ENCODE measurements around the gene ANKRD33. TPM values are rescaled to one million over a fixed set of nuclear protein-coding genes. Genes with fewer than 3 reads are reported as not detected.

The ANKRD33 gene
- total and polyA plus RNA-seq, 2 donors = 0.02 TPM; not detected in 1

GRCh38 chr12:51904951-51905470 lies 17.1 kb downstream of the ANKRD33 start:
- no peak for DNase-seq (ENCODE audit: low read depth in 6 of 9, low spot score in 9 of 9)

GRCh38 chr12:51905471-51906429 lies 17.8 kb downstream of the ANKRD33 start:
- no peak overlapping the region for H3K4me3 ChIP-seq (ENCODE audit: low read length in 2 of 2)
- H3K4me1 ChIP-seq (ENCODE audit: control insufficient read depth in 2 of 2, insufficient read depth in 2 of 2, low read length in 2 of 2) = peaks cover 0 to 9% of the 10 kb centered on the region in 2 donors
- H3K9me3 ChIP-seq (ENCODE audit: control insufficient read depth in 2 of 2, insufficient read depth in 1 of 2, low read length in 1 of 2) = no peaks in the 10 kb centered on the region
- peak overlapping the region; percentile 45 to 71 for H3K27ac ChIP-seq (ENCODE audit: low read depth in 1 of 2, low read length in 1 of 2)
- H3K36me3 ChIP-seq (ENCODE audit: control insufficient read depth in 2 of 2, insufficient read depth in 2 of 2, low read length in 1 of 2) = no peaks in the 10 kb centered on the region
- H3K27me3 ChIP-seq (ENCODE audit: control insufficient read depth in 2 of 2, insufficient read depth in 1 of 2, low read length in 1 of 2) = peaks cover 29 to 50% of the 10 kb centered on the region in 2 donors
- 91% methylated on average over 18 of the region's 18 CpGs for WGBS
- DNase-seq (ENCODE audit: low read depth in 6 of 9, low spot score in 9 of 9) = no peak

More at GRCh38 chr12:51904951-51905470, 17.1 kb downstream of the ANKRD33 start:
- Histone ChIP-seq H3K36me3 (ENCODE audit: control insufficient read depth in 2 of 2, insufficient read depth in 2 of 2, low read length in 1 of 2) (no peaks in the 10 kb centered on the region), H3K27me3 (ENCODE audit: control insufficient read depth in 2 of 2, insufficient read depth in 1 of 2, low read length in 1 of 2) (peaks cover 29 to 43% of the 10 kb centered on the region in 2 donors), H3K4me3 (ENCODE audit: low read length in 2 of 2) (no peak overlapping the region), H3K27ac (ENCODE audit: low read depth in 1 of 2, low read length in 1 of 2) (peak overlapping the region; percentile 38 to 43), H3K9me3 (ENCODE audit: control insufficient read depth in 2 of 2, insufficient read depth in 1 of 2, low read length in 1 of 2) (no peaks in the 10 kb centered on the region), H3K4me1 (ENCODE audit: control insufficient read depth in 2 of 2, insufficient read depth in 2 of 2, low read length in 2 of 2) (peaks cover 0 to 9% of the 10 kb centered on the region in 2 donors)

- Histone ChIP-seq H3K36me3 (ENCODE audit: control insufficient read depth in 2 of 2, insufficient read depth in 2 of 2, low read length in 1 of 2) (no peaks in the 10 kb centered on the region), H3K27me3 (ENCODE audit: control insufficient read depth in 2 of 2, insufficient read depth in 1 of 2, low read length in 1 of 2) (peaks cover 29 to 54% of the 10 kb centered on the region in 2 donors), H3K4me3 (ENCODE audit: low read length in 2 of 2) (no peak overlapping the region), H3K4me1 (ENCODE audit: control insufficient read depth in 2 of 2, insufficient read depth in 2 of 2, low read length in 2 of 2) (peaks cover 0 to 9% of the 10 kb centered on the region in 2 donors), H3K27ac (ENCODE audit: low read depth in 1 of 2, low read length in 1 of 2) (peak overlapping the region; percentile 23 to 71), H3K9me3 (ENCODE audit: control insufficient read depth in 2 of 2, insufficient read depth in 1 of 2, low read length in 1 of 2) (no peaks in the 10 kb centered on the region)
- DNase-seq (ENCODE audit: low read depth in 6 of 9, low spot score in 9 of 9) = no peak
- 44% methylated on average over 23 of the region's 23 CpGs for WGBS
Measured at GRCh38 chr12:51906430-51907082, 18.7 kb downstream of the ANKRD33 start.

GRCh38 chr12:51907083-51907855 lies 19.4 kb downstream of the ANKRD33 start, which contains the start of gene ACVRL1:
TSS of gene ACVRL1 (plus strand) at chr12:51907504. CDS start at chr12:51912475, 4,971 bp downstream.
- no peaks in the 10 kb centered on the region for H3K9me3 ChIP-seq (ENCODE audit: control insufficient read depth in 2 of 2, insufficient read depth in 1 of 2, low read length in 1 of 2)
- peak within 1 kb of the TSS; percentile 16 to 22 for H3K4me3 ChIP-seq (ENCODE audit: low read length in 2 of 2)
- H3K4me1 ChIP-seq (ENCODE audit: control insufficient read depth in 2 of 2, insufficient read depth in 2 of 2, low read length in 2 of 2) = peaks cover 0 to 9% of the 10 kb centered on the region in 2 donors
- DNase-seq (ENCODE audit: low read depth in 6 of 9, low spot score in 9 of 9) = no peak
- 17% methylated on average over 74 of the region's 74 CpGs for WGBS
- no peaks in the 10 kb centered on the region for H3K36me3 ChIP-seq (ENCODE audit: control insufficient read depth in 2 of 2, insufficient read depth in 2 of 2, low read length in 1 of 2)
- H3K27ac ChIP-seq (ENCODE audit: low read depth in 1 of 2, low read length in 1 of 2) = peak within 1 kb of the TSS; percentile 23 to 71
- H3K27me3 ChIP-seq (ENCODE audit: control insufficient read depth in 2 of 2, insufficient read depth in 1 of 2, low read length in 1 of 2) = peaks cover 29 to 54% of the 10 kb centered on the region in 2 donors

GRCh38 chr12:51907856-51908425 lies 20.0 kb downstream of the ANKRD33 start:
- 94% methylated on average over 7 of the region's 7 CpGs for WGBS
- DNase-seq (ENCODE audit: low read depth in 6 of 9, low spot score in 9 of 9) = no peak

GRCh38 chr12:51908876-51909592 lies 21.1 kb downstream of the ANKRD33 start:
- H3K27me3 ChIP-seq (ENCODE audit: control insufficient read depth in 2 of 2, insufficient read depth in 1 of 2, low read length in 1 of 2) = peaks cover 29 to 54% of the 10 kb centered on the region in 2 donors
- no peak overlapping the region for H3K27ac ChIP-seq (ENCODE audit: low read depth in 1 of 2, low read length in 1 of 2)
- DNase-seq (ENCODE audit: low read depth in 6 of 9, low spot score in 9 of 9) = no peak
- no peak overlapping the region for H3K4me3 ChIP-seq (ENCODE audit: low read length in 2 of 2)
- H3K9me3 ChIP-seq (ENCODE audit: control insufficient read depth in 2 of 2, insufficient read depth in 1 of 2, low read length in 1 of 2) = no peaks in the 10 kb centered on the region
- WGBS = 93% methylated on average over 9 of the region's 9 CpGs
- H3K36me3 ChIP-seq (ENCODE audit: control insufficient read depth in 2 of 2, insufficient read depth in 2 of 2, low read length in 1 of 2) = no peaks in the 10 kb centered on the region
- peaks cover 0 to 9% of the 10 kb centered on the region in 2 donors for H3K4me1 ChIP-seq (ENCODE audit: control insufficient read depth in 2 of 2, insufficient read depth in 2 of 2, low read length in 2 of 2)

More at GRCh38 chr12:51907856-51908425, 20.0 kb downstream of the ANKRD33 start:
- Histone ChIP-seq H3K27me3 (ENCODE audit: control insufficient read depth in 2 of 2, insufficient read depth in 1 of 2, low read length in 1 of 2) (peaks cover 29 to 54% of the 10 kb centered on the region in 2 donors), H3K4me3 (ENCODE audit: low read length in 2 of 2) (peak overlapping the region in 1 of 2 donors; percentile 16), H3K36me3 (ENCODE audit: control insufficient read depth in 2 of 2, insufficient read depth in 2 of 2, low read length in 1 of 2) (no peaks in the 10 kb centered on the region), H3K27ac (ENCODE audit: low read depth in 1 of 2, low read length in 1 of 2) (no peak overlapping the region), H3K9me3 (ENCODE audit: control insufficient read depth in 2 of 2, insufficient read depth in 1 of 2, low read length in 1 of 2) (no peaks in the 10 kb centered on the region), H3K4me1 (ENCODE audit: control insufficient read depth in 2 of 2, insufficient read depth in 2 of 2, low read length in 2 of 2) (peaks cover 0 to 9% of the 10 kb centered on the region in 2 donors)

GRCh38 chr12:51910168-51910567 lies 22.3 kb downstream of the ANKRD33 start:
- Histone ChIP-seq H3K27me3 (ENCODE audit: control insufficient read depth in 2 of 2, insufficient read depth in 1 of 2, low read length in 1 of 2) (peaks cover 27 to 54% of the 10 kb centered on the region in 2 donors), H3K4me1 (ENCODE audit: control insufficient read depth in 2 of 2, insufficient read depth in 2 of 2, low read length in 2 of 2) (peaks cover 0 to 9% of the 10 kb centered on the region in 2 donors), H3K4me3 (ENCODE audit: low read length in 2 of 2) (no peak overlapping the region), H3K9me3 (ENCODE audit: control insufficient read depth in 2 of 2, insufficient read depth in 1 of 2, low read length in 1 of 2) (no peaks in the 10 kb centered on the region), H3K36me3 (ENCODE audit: control insufficient read depth in 2 of 2, insufficient read depth in 2 of 2, low read length in 1 of 2) (no peaks in the 10 kb centered on the region), H3K27ac (ENCODE audit: low read depth in 1 of 2, low read length in 1 of 2) (no peak overlapping the region)
- WGBS = 95% methylated on average over 6 of the region's 6 CpGs
- no peak for DNase-seq (ENCODE audit: low read depth in 6 of 9, low spot score in 9 of 9)

GRCh38 chr12:51910691-51911090 lies 22.8 kb downstream of the ANKRD33 start:
- peaks cover 24 to 49% of the 10 kb centered on the region in 2 donors for H3K27me3 ChIP-seq (ENCODE audit: control insufficient read depth in 2 of 2, insufficient read depth in 1 of 2, low read length in 1 of 2)
- WGBS = 65% methylated on average over 3 of the region's 3 CpGs
- H3K27ac ChIP-seq (ENCODE audit: low read depth in 1 of 2, low read length in 1 of 2) = peak overlapping the region in 1 of 2 donors; percentile 15
- H3K36me3 ChIP-seq (ENCODE audit: control insufficient read depth in 2 of 2, insufficient read depth in 2 of 2, low read length in 1 of 2) = no peaks in the 10 kb centered on the region
- no peak overlapping the region for H3K4me3 ChIP-seq (ENCODE audit: low read length in 2 of 2)
- DNase-seq (ENCODE audit: low read depth in 6 of 9, low spot score in 9 of 9) = no peak
- peaks cover 0 to 9% of the 10 kb centered on the region in 2 donors for H3K4me1 ChIP-seq (ENCODE audit: control insufficient read depth in 2 of 2, insufficient read depth in 2 of 2, low read length in 2 of 2)
- no peaks in the 10 kb centered on the region for H3K9me3 ChIP-seq (ENCODE audit: control insufficient read depth in 2 of 2, insufficient read depth in 1 of 2, low read length in 1 of 2)
